ENCODE results near the gene PKP2.

PKP2 gene

DNA sequence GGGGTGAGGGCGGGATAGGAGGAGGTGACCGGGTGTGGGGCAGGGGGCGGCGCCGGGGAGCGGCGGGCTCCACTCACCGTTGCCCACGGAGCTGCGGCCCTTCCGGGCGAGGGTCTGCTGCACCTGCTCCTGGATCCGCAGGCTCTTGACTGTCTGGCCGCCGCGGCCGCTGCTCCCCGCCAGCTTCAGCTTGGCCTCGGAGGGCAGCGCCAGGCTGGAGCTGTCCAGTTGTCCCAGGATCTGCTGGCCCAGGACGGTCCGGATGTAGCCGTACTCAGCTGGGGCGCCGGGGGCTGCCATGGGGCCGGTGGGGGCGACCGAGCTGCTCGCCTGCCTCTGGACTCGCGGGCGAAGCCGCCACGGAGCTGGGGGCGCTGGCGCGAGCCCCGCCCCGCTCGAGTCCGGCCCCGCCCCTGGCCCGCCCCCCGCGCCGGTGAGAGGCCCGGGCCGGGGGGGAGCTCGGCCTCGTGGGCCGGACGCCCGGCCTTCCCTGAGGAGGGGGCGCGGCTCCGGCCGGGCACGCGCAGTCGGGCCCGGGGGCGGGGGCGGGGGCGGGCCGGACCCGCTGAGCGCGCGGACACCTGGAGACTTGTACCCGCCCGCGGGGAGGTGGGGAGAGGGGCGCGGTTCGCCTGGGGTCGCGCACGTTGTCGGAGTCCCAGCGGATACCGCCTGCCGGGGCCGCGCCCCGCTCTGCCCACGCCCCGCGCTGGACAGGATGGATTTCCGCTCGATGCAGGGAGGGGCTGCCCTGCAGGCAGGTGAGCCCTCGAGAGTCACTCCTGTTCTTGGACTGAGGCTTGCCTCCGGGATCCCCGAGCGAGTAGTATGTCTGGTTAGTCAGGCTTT lies at the start of gene PKP2:
PKP2 (minus strand) TSS at position 346 of the 849 bp plus-strand sequence; CDS start at position 300, 46 bp downstream.
- no peak for DNase-seq

DNA sequence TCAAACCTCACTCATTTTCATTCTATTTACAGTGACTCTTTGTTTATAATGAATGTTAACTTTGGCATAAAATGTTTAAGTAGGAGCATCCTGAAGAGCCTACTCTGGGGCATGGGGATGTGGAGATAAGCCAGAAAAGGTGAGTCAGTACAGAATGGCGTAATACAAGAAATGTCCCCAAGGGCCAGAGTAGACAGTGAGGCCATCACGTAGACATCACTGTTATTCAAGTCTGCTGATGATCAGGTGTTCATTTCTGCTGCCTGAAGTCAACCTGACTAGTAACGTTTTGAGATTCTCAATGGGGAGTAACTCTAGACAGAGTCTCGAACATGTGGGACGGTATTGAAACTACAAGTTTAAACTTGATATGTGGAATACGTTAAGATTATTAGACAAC lies 47.6 kb upstream of the PKP2 start:
- DNase-seq: no peak

DNA sequence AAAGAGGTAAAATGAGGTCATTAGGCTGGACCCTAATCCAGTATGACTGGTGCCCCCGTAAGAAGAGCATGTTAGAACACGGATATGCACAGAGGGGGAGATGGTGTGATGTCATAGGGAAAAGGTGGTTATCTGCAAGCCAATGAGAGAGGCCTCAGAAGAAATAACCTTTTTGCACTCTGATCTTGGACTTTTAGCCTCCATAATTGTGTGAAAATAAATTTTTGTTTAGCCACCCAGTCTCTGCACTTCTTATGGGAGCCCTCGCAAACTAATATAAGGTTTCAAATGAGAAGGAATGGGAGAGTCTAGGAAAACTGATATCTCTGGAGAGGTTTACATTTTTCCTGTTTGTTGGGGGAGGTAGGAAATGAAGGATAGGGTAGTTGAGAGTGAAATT lies 43.2 kb upstream of the PKP2 start:
- DNase-seq: no peak

DNA sequence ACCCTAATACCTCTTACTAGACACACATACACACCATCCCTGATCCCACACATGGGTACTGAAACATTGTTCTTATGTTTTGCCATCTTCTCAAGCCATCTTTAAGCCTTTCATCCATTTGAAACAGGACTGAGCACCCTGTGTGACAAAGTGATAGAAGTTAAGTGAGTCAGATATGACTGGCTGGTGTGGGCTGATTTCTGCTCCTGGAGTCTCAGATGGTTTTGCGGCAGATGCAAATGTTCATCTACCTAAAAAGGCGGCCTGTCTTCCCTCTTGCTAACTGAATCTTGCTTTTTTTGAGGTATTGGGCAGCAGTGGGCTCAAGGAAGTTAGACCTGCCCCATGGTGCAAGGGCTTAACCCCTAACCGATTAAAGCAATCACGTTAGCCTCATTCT lies 30.4 kb upstream of the PKP2 start:
- no peak for DNase-seq

DNA sequence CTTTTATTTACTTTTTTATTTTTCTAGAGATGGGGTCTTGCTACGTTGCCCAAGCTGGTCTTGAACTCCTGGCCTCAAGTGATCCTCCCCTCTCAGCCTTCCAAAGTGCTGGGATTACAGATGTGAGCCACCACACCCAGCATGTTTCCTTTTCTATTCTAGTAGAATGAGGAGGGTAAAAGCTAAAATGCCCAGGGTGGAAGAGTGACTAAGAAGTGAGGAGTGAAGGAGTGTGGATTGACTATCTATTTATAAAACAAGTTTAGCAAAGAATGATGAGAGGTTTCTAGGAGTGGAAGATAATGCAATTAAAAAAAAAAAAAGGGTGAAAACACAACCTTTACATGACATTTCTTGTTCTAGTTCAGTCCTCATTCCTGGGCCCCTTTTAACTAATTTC lies 29.8 kb upstream of the PKP2 start:
- no peak for DNase-seq

DNA sequence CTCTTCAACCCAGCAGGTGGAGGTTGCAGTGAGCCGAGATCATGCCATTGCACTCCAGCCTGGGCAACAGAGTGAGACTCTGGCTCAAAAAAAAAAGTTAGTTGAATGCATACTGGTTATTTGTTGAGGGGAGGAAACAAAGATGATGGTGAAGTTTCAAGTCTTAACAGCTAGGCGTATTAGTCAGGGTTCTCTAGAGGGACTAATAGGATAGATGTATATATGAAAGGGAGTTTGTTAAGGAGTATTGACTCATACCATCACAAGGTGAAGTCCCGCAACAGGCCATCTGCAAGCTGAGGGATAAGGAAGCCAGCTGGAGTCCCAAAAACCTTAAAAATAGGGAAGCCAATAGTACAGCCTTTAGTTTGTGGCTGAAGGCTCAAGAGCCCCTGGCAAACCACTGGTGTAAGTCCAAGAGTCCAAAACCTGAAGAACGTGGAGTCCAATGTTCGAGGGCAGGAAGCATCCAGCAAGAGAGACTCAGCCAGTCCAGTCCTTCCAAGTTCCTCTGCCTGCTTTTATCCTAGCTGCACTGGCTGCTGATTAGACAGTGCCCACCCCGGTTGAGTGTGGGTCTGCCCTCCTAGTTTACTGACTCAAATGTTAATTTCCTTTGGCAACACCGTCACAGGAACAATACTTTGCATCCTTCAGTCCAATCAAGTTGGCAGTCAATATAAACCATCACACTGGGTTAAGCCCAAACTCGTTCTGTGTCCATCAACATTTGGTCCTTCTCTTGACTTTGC lies 26.1 kb upstream of the PKP2 start:
- no peak for DNase-seq

DNA sequence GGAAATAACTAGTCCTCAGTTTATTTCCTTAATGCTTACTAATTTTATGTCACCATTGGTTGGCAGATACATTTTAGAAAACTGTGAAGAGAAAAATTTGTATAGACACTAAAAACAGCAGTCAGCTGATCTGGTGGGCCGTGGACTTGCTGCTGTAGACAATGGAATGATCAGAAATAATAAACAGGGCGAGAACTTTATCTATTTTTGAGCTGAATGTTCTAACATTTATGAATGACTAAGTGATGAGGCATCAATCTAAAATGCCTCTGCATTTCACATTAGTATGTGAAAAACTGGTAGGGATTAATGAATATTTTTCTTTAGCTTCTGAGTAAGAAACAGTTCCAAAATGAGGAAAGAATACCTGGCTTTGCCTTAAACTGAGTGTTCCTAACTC lies 24.8 kb upstream of the PKP2 start:
- DNase-seq: no peak

DNA sequence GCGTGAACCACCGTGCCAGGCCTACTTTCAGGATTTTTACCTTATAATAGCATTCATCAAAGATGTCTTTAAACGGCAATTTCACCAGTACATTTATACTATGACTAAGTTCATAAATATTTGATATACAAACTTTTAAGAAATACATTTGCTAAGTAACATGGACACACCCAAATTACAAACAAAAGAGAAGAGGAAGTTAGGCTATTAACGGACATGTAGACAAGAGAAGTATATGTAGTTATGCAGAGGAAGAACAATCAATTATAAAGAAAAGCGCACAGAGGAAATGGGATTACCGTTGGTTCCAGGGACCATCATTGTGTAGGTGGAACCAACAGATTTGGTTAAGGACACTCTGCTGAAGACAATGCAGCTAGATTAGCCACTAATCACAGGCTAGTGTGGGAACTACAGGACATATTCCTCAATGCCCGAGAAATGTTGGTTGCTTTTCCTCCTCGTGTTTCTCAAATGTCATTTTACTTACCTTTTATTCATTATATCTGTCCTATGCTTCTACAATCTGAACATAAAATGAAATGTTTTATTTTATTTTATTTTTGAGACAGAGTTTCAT lies 24.0 kb upstream of the PKP2 start:
- DNase-seq: no peak

DNA sequence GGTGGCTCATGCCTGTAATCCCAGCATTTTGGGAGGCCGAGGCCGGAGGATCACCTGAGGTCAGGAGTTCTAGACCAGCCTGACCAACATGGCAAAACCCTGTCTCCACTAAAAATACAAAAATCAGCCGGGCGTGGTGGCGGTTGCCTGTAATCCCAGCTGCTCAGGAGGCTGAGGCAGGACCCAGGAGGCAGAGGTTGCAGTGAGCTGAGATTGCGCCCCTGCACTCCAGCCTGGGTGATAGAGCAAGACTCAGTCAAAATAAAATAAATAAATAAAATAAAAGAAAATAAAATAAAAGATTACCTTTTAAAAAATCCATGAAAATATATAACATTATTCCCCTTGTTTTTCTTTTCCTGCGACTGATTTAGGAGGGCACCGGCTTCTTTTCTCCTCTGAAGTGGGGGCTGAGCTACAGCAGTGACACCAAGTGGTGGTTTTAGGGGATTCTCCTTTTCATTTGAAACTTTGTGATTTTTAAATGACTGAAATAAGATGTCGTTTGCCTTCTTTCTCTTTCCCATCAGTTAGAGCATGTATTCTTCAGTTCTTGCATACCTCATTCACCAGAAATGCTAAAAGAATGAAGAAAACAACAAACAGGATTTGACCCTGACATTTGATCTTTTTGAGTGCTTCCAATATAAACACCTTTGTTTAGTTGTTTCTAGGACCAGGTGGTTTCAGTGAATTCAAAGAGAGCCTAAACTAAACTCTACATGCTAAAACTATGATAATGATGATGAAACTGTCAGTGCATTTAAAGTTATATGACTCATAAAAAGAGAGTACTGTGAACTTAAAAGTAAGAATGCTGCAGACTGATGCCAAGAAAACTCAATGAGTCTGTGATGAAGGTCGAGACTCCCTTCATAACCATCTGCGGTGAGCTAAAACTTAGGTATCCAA lies 22.6 kb upstream of the PKP2 start:
- no peak for DNase-seq

DNA sequence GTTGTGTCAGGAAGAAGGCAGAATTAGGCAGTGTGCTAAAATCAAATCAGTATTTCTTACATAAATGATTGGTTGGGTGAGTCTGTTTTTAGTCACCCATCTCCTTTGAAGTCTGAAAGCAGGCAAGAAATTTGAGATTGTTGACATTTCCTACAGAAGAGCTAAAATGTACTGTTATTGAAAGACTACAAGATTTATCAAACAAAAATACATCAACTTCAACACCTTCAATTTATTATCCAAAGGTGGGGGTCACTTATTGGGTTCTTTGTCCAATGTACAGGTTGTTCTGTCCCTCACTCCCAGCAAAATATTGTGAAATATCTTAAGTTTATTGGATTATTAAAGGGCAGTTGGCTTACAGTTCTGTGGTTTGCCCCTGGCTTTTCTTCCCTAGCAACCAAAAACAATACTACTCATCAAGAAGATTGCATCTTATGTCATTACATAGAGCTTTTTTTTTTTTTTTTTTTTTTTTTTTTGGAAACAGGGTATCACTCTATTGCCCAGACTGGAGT lies 20.6 kb upstream of the PKP2 start:
- no peak for DNase-seq

DNA sequence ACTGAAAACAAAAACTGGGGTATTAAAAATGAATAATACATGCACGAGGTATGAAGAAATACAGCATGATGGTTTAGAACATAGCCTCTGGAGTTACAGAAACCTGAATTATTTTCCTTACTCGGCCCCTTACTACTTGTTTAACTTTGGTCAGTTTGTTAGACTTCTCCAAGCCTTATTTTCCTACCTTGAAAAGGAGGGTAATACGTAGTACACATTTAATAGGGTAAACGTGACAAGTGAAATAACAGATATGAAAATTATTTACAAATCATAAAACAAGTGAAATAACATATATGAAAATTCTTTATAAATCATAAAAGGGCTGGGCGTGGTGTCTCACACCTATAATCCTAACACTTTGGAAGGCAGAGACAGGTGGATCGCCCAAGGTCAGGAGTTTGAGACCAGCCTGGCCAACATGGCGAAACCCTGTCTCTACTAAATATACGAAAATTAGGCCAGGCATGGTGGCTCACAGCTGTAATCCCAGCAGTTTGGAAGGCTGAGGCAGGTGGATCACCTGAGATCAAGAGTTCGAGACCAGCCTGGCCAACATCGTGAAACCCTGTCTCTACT lies 11.4 kb upstream of the PKP2 start:
- no peak for DNase-seq

DNA sequence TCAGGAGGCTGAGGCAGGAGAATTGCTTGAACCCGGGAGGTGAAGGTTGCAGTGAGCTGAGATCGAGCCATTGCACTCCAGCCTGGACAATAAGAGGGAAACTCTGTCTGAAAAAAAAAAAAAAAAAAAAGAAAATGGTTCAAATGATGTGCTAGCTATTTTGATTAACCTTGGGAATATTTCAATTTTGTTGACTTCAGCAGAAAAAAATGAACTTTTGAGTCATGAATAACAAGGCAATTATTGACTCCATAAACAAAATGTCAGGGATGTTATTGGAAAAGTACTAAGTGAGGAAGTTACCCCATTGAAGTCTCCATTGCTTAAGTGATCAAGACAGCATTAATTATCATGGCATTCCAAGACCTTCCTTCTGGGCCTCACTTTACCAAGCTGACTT lies 10.6 kb upstream of the PKP2 start:
- DNase-seq: no peak

DNA sequence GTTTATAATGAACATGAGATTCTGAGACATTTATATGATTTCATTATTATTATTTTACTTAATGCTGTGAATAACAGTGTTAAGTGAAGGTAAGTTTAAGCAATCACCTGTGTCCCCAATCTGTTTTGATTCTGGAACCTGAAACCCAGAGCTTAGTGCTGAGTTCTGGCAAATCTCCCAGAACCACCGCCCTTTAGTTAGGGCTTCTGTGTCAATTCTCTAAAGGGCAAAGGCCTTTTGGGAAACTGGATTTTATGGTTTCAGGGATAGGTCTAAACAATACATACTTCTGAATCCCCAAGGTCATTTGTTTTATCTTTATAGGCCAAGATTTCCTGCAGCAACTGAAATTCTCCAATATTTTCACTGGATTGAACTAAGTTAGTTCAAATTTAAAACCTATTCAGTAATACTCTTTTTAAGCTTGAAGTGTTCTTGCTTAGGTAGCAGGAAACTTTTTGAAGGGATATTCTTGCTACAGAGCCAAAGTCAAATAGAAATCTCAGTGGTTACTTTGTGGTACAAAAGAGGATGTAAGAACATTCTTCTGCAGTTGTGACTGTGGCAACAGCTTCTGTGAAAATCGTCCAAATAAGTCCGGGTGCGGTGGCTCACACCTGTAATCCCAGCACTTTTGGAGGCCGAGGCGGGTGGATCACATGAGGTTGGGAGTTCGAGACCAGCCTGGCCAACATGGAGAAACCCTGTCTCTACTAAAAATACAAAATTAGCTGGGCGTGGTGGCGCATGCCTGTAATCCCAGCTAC lies 10.0 kb upstream of the PKP2 start:
- DNase-seq: no peak

DNA sequence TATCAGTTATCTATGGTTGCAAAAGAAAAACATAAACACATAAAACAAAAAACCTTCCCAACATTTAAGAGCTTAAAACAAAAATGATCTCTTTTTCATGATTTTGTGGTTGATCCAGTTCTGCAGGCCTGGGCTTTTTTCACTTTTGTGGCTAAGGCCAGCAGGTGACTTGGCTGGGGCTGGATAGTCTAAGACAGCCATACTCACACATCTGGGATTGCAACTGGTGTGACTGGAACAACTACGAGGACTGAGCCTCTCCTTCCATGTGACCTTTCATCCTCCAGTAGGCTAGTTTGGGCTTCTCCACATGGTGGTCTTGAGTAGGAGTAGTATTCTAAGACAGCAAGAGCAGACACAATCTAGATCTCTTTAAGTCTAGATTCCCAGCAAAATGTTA lies 7.2 kb upstream of the PKP2 start:
- DNase-seq: no peak

DNA sequence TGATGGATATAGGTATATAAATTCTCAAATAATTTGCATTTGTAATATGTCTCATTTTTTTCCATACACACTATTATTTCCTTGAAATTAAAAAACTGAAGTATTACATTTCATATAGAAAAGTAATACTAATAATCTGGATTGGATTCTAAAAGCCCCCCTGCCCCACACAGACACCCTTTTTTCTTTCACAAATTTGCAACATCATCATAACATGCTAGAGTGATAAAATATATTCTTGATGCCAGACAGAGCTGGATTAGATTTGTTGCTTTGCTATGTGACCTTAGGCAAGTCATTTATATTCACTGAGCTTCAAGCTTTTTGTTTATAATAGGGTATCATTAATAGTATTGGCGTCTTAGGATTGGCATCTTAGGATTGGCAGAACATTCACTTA lies 6.7 kb upstream of the PKP2 start:
- no peak for DNase-seq

DNA sequence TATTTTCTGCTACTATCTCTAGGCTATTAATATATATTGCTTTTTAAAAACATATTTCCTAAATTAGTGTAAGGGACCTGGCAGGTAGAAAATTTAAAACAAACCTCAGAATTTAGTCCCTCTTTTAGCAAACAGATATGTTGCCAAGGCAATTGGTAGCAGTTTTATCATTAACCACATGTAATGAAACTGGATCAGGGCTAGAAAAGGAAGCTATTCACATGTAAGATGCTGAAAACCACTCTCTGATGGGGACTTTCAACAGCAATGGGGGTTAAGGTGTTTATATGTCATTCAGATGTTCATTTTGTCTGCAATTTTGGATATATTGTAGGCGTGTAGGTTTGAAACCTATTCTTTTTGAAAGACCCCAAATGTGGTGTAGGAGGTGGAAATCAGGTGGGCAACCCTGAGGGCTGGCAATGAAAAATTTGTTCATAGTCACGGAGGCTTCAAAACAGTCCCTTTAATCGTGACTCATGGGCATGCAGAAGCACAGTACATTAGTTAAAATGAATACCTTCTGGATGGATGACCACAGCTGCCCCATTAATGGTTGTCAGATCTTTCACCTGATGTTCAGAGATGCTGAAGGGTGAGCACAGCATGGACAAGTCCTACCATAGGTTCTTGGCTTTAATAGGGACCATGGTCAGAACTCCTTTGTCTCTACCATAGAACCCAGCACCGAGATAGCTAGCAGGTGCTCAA lies 5.9 kb upstream of the PKP2 start:
- DNase-seq: no peak

DNA sequence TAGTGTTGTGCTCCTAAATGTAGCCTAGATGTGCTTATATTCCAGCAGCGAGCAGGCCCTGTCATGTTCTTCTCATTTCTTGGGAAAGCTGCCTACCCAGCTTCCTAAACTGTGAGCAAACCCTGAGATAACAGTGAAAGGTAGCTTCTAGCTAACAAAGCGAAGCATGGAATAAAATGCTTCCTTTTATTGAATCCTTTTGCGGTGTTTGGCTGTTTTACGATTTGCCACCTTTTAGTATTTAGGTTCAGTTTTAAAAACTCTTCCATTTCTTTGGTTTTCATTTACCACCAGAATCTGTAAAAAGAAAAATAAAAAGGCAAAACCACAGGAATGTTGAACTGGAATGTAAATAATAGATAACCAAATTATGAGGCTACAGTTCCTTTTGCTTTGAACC lies 5.0 kb upstream of the PKP2 start:
- no peak for DNase-seq

DNA sequence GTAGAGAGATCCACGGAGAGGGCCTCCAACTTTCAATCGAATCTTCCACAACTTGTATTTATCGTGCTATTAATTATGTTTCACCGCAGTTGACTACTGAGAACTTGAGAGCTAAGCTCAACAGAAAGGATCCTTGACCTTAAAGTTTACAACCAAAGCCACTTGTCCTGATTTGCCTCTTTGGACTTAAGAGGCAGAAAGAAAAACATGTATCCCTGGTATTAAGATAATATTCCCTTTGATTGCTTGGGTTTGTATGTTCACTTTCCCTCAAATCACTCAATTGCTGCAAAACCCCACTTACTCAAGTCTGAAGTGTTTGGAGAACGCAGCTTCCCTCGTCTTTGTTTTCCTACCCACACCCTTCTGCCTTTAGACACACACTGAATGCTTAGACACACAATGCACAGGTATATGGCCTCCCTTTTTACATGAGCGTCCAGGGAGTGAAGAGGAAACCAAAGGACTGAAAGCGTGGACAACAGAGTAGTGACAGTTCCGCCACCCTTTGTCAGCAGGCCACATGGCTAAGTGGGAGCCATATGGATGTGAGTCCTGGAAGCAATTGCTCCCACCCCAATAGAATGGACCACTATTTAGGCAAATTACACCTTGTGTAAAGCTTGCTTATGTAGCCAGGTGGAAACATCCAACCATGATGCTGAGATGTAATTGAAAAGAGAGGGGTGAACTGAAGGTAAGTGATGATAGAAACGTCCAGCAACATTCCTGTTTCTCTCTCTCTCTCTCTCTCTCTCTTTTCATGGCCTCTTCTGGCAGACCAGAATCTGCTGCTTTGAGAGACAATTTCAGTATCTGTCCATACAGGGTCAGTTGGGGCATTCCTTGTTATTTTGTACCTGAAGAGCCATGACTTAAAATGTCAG lies 1.4 kb upstream of the PKP2 start:
- no peak for DNase-seq

DNA sequence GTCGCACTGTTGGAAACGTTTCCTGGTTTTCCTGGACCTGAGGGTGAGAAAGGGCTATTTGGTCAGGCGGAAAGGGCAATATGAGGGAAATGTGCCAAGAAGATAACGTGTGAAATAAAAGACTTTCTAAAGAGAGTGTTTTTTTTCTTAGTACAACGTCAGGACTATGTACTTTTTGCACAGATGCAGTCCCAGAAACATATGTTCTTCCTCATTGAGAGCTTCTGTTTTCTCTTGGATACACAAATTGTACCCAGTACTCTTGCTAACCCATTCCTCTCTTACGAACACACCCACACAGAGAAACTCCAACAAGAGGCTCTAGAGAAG lies 669 bp upstream of the PKP2 start:
- DNase-seq: no peak
